ENCODE measurements around the gene RCBTB1.

- TF ChIP-seq POLR2A (IDR thresholded peaks at IDR 0.05) (no peak), CTCF (IDR thresholded peaks at IDR 0.05) (no peak), POLR2AphosphoS5 (IDR thresholded peaks at IDR 0.05) (peak; percentile 79)
Observed at GRCh38 chr13:49602005-49602404, 16.6 kb upstream of the RCBTB1 start.

Measured in prostate gland (tissue), 2 donors.